OCI-LY7 (cell line): ENCODE data around the gene CHAF1A. TPM values are rescaled to one million over a fixed set of nuclear protein-coding genes. Genes with fewer than 3 reads are reported as not detected.

Experiments used
- BruUV-seq: library from RNA; stranded (reverse); fragments of 400-500 nt; replicated peaks from 2 replicates; lab custom pipeline; 2021; lab: Mats Ljungman, UMichigan
- CTCF ChIA-PET: fragments of 300-600 bp; sonication (Branson Sonifier 250); formaldehyde crosslinking; loops from one replicate; lab custom pipeline; 2022; ENCODE audit warnings: antibody characterized with exemption; ENCODE audit not compliant: unreplicated experiment; lab: Charles Lee
- POLR2A ChIA-PET: fragments of 300-600 bp; sonication (Branson Sonifier 250); formaldehyde crosslinking; loops from one replicate; lab custom pipeline; 2022; ENCODE audit warnings: antibody characterized with exemption; lab: Charles Lee
- DNase-seq: peaks from one replicate; pipeline ENCODE4 v3.0.0-alpha.2; 2015; ENCODE audit warnings: low spot score
- H2AFZ ChIP-seq: fragments of 200-600 bp; sonication (generic), shearing (Covaris generic); 2 replicates; pipeline ENCODE4 v1.6.1; 2014; ENCODE audit warnings: mild to moderate bottlenecking, antibody characterized with exemption, low read length, moderate library complexity
- H3K27ac ChIP-seq: fragments of 200-600 bp; sonication (generic); 2 replicates; pipeline ENCODE4 v1.5.1; 2014; ENCODE audit warnings: mixed run types, low read depth, mild to moderate bottlenecking, moderate library complexity, low read length, inconsistent platforms; ENCODE audit not compliant: poor library complexity, severe bottlenecking
- H3K36me3 ChIP-seq: fragments of 200-600 bp; sonication (generic); 2 replicates; pipeline ENCODE4 v1.6.1; 2014; ENCODE audit warnings: mild to moderate bottlenecking, antibody characterized with exemption, low read length, moderate library complexity, mixed read lengths; ENCODE audit not compliant: insufficient read depth
- H3K4me1 ChIP-seq: fragments of 200-600 bp; sonication (generic); 2 replicates; pipeline ENCODE4 v1.5.1; 2014; ENCODE audit warnings: mild to moderate bottlenecking, low read length; ENCODE audit not compliant: insufficient read depth, poor library complexity, severe bottlenecking
- H3K4me2 ChIP-seq: fragments of 200-600 bp; sonication (generic); 2 replicates; pipeline ENCODE4 v1.6.1; 2014; ENCODE audit warnings: mild to moderate bottlenecking, low read length
- H3K4me3 ChIP-seq: fragments of 200-600 bp; sonication (generic); 2 replicates; pipeline ENCODE4 v1.5.1; 2014; ENCODE audit warnings: mild to moderate bottlenecking, low read depth, low read length; ENCODE audit not compliant: poor library complexity, severe bottlenecking
- H3K79me2 ChIP-seq: fragments of 200-600 bp; sonication (generic); 2 replicates; pipeline ENCODE4 v1.6.1; 2016; ENCODE audit warnings: low read depth, mild to moderate bottlenecking, low read length, moderate library complexity, mixed read lengths; ENCODE audit not compliant: insufficient read depth
- H3K9me2 ChIP-seq: fragments of 200-600 bp; sonication (generic); 2 replicates; pipeline ENCODE4 v1.6.1; 2016; ENCODE audit warnings: mild to moderate bottlenecking, low read length, mixed read lengths; ENCODE audit not compliant: insufficient read depth
- H3K9me3 ChIP-seq: fragments of 200-600 bp; sonication (generic); 2 replicates; pipeline ENCODE4 v1.6.1; 2014; ENCODE audit warnings: mild to moderate bottlenecking, mixed run types, low read length, mixed read lengths
- H4K20me1 ChIP-seq: fragments of 200-600 bp; sonication (generic); 2 replicates; pipeline ENCODE4 v1.6.1; 2014; ENCODE audit warnings: mild to moderate bottlenecking, antibody characterized with exemption, low read length, moderate library complexity, mixed read lengths; ENCODE audit not compliant: insufficient read depth
- CTCF ChIP-seq: fragments of 200-600 bp; sonication (generic); conservative IDR thresholded peaks from 2 replicates; pipeline ENCODE4 v1.5.1; 2014; ENCODE audit warnings: mild to moderate bottlenecking, antibody characterized with exemption, low read length, moderate library complexity, mixed read lengths
- EZH2phosphoT487 ChIP-seq: fragments of 200-600 bp; sonication (generic); IDR thresholded peaks from 2 replicates; pipeline ENCODE4 v1.6.1; 2018; ENCODE audit warnings: low read depth, borderline replicate concordance, mild to moderate bottlenecking, mixed run types, antibody characterized with exemption, low read length, moderate library complexity, mixed read lengths
- intact Hi-C: fragments of 100-400 bp; cut with micrococcal nuclease; formaldehyde crosslinking; loops from one replicate; pipeline ENCODE4 v1.10.0; 2022; ENCODE audit not compliant: unreplicated experiment
- total RNA-seq, 2 experiments: library from RNA; depleted of rRNA in 1 of 2; stranded (reverse); fragments of >200 nt in 1 of 2; shearing (Covaris generic) in 1 of 2; gene quantifications; 2 replicates each; pipeline ENCODE4 v1.2.3, GENCODE V29; 2014 to 2022

Gene CHAF1A
- total RNA-seq, 2 experiments from 2014 or later, result 107 to 119 TPM

GRCh38 chr19:4456476-4456842, 54.0 kb downstream of the CHAF1A start:
- CTCF ChIA-PET, result no interaction called here
- POLR2A ChIA-PET, result interaction anchor here (0.5 to 0.6 kb wide), 3 partner anchors 15 to 858 kb away, joined by 3 to 4 read pairs (median 4); no protein-coding TSS in a partner anchor
- peak overlapping the region; percentile 99 for H3K4me2 ChIP-seq
- H3K9me2 ChIP-seq, result no peaks in the 10 kb centered on the region
- H4K20me1 ChIP-seq, result no peaks in the 10 kb centered on the region; the same call in 1 of the 2 replicates
- H3K4me1 ChIP-seq, result peaks cover 15% of the 10 kb centered on the region
- no peak overlapping the region for H3K27ac ChIP-seq
- H3K36me3 ChIP-seq, result peaks cover 12% of the 10 kb centered on the region; the same call in 1 of the 2 replicates
- no peak for TF ChIP-seq EZH2phosphoT487
- TF ChIP-seq CTCF, result no peak
- H2AFZ ChIP-seq, result no peak overlapping the region
- no TSS peak for BruUV-seq
- no peaks in the 10 kb centered on the region for H3K9me3 ChIP-seq
- H3K79me2 ChIP-seq, result peaks cover 11% of the 10 kb centered on the region; the same call in 1 of the 2 replicates
- H3K4me3 ChIP-seq, result peak overlapping the region; percentile 82
- intact Hi-C loops, result no loop called here
- DNase-seq, result no peak

GRCh38 chr19:4456843-4457653, 54.6 kb downstream of the CHAF1A start:
- ChIA-PET POLR2A (interaction anchor here (0.6 to 0.7 kb wide), 4 partner anchors 14 to 859 kb away, joined by 3 to 4 read pairs (median 3); no protein-coding TSS in a partner anchor), CTCF (no interaction called here)
- no peaks in the 10 kb centered on the region; the same call in 1 of the 2 replicates for H4K20me1 ChIP-seq
- peak; percentile 69 for DNase-seq
- no peaks in the 10 kb centered on the region for H3K9me2 ChIP-seq
- no peak for TF ChIP-seq EZH2phosphoT487
- peak overlapping the region; percentile 99 for H3K4me2 ChIP-seq
- H3K4me1 ChIP-seq, result peaks cover 15% of the 10 kb centered on the region
- peak overlapping the region; percentile 82 for H3K4me3 ChIP-seq
- no peaks in the 10 kb centered on the region for H3K9me3 ChIP-seq
- H3K79me2 ChIP-seq, result peaks cover 11% of the 10 kb centered on the region; the same call in 1 of the 2 replicates
- H3K27ac ChIP-seq, result peak overlapping the region; percentile 32
- BruUV-seq, result no TSS peak
- no peak overlapping the region for H2AFZ ChIP-seq
- intact Hi-C loops, result no loop called here
- H3K36me3 ChIP-seq, result peaks cover 12% of the 10 kb centered on the region; the same call in 1 of the 2 replicates

GRCh38 chr19:4457654-4458395, 55.4 kb downstream of the CHAF1A start, which contains the start of gene UBXN6:
TSS of gene UBXN6 (minus strand) at chr19:4457794. CDS start at chr19:4457697, 97 bp downstream.
- Histone ChIP-seq H3K27ac (peak within 1 kb of the TSS; percentile 32), H3K36me3 (peaks cover 8% of the 10 kb centered on the region; the same call in 1 of the 2 replicates), H3K9me2 (no peaks in the 10 kb centered on the region), H3K9me3 (no peaks in the 10 kb centered on the region), H3K79me2 (peaks cover 11% of the 10 kb centered on the region; the same call in 1 of the 2 replicates), H4K20me1 (no peaks in the 10 kb centered on the region; the same call in 1 of the 2 replicates), H3K4me3 (peak within 1 kb of the TSS; percentile 82), H2AFZ (peak within 1 kb of the TSS; percentile 66), H3K4me1 (peaks cover 15% of the 10 kb centered on the region), H3K4me2 (peak within 1 kb of the TSS; percentile 99)
- intact Hi-C loops, result no loop called here
- CTCF ChIA-PET, result no interaction called here
- DNase-seq, result peak; percentile 99
- TF ChIP-seq CTCF (no peak), EZH2phosphoT487 (no peak)
- BruUV-seq, result no TSS peak
- POLR2A ChIA-PET, result interaction anchor here (0.7 to 1.4 kb wide), 4 partner anchors 11 to 134 kb away, joined by 3 to 9 read pairs (median 3); no protein-coding TSS in a partner anchor
